Cardiac fibroblast (primary cell): ENCODE data around the gene CITED2.
A peak's percentile ranks its signal among the peaks of the same experiment; 100 is the strongest.

ENCODE experiments used
- DNase-seq, 2 donors: peaks; one replicate each; pipeline versions ENCODE4 v3.0.0 to v3.0.0-alpha.2; 2010; ENCODE audit warnings: low read depth in 2 of 2
- H3K4me3 ChIP-seq, 2 donors: replicated peaks in 1 of 2; 1 replicate in 1 of 2; 2 replicates in 1 of 2; pipeline ENCODE4 v1.5.1; 2011; ENCODE audit warnings: low read depth in 2 of 2, low read length in 2 of 2, mild to moderate bottlenecking in 2 of 2, moderate library complexity in 1 of 2
- CTCF ChIP-seq: IDR thresholded peaks from one replicate; pipeline ENCODE4 v1.5.1; 2011; ENCODE audit warnings: low read depth, mild to moderate bottlenecking, low read length, inconsistent platforms

Gene CITED2

GRCh38 chr6:139376604-139377218 lies 2.3 kb upstream of the CITED2 start:
- TF ChIP-seq CTCF = no peak
- H3K4me3 ChIP-seq = peak overlapping the region in 1 of 2 donors; percentile 55
- peak; percentile 54 to 87 for DNase-seq

- peak overlapping the region; percentile 55 to 92 for H3K4me3 ChIP-seq
- TF ChIP-seq CTCF = no peak
- peak; percentile 68 to 79 for DNase-seq
Measured at GRCh38 chr6:139376017-139376330, 1.5 kb upstream of the CITED2 start.

- peak overlapping the region; percentile 92 to 93 for H3K4me3 ChIP-seq
- TF ChIP-seq CTCF = no peak
- DNase-seq = peak; percentile 98 to 99
Measured at GRCh38 chr6:139375226-139376016, 973 bp upstream of the CITED2 start.

GRCh38 chr6:139373928-139374356 lies 506 bp downstream of the CITED2 start:
- H3K4me3 ChIP-seq = peak overlapping the region; percentile 92 to 93
- DNase-seq = no peak
- no peak for TF ChIP-seq CTCF

- DNase-seq = peak; percentile 55 to 75
- peak; percentile 15 for TF ChIP-seq CTCF
- H3K4me3 ChIP-seq = peak overlapping the region; percentile 92 to 93
Measured at GRCh38 chr6:139373154-139373927, 1.1 kb downstream of the CITED2 start.

- H3K4me3 ChIP-seq = peak overlapping the region; percentile 92 to 93
- TF ChIP-seq CTCF = no peak
- peak; percentile 39 to 44 for DNase-seq
Measured at GRCh38 chr6:139372326-139373153, 1.9 kb downstream of the CITED2 start.
